CD14-positive monocyte (primary cell): ENCODE data around the gene ACKR3. TPM values are rescaled to one million over a fixed set of nuclear protein-coding genes. Genes with fewer than 3 reads are reported as not detected.

Experiments
- DNase-seq, 3 donors: peaks; one replicate each; pipeline ENCODE4 v3.0.0-alpha.2; 2011 to 2022
- H2AFZ ChIP-seq: 2 replicates; pipeline ENCODE4 v1.6.0; 2012; ENCODE audit warnings: mild to moderate bottlenecking, low read depth, low read length, inconsistent platforms; ENCODE audit not compliant: insufficient read depth, poor library complexity, severe bottlenecking
- H3K27ac ChIP-seq, 2 donors: 1 replicate in 1 of 2; 2 replicates in 1 of 2; pipeline ENCODE4 v1.5.1; 2012 to 2013; ENCODE audit warnings: low read length in 2 of 2, control low read depth in 1 of 2, inconsistent platforms in 1 of 2, low read depth in 1 of 2, mild to moderate bottlenecking in 1 of 2
- H3K27me3 ChIP-seq, 2 donors: one replicate each; pipeline versions ENCODE4 v1.6.0 to v1.6.1; 2011 to 2013; ENCODE audit warnings: low read length in 2 of 2; ENCODE audit not compliant: control insufficient read depth in 2 of 2, insufficient read depth in 2 of 2
- H3K36me3 ChIP-seq, 2 donors: replicated peaks in 1 of 2; 1 replicate in 1 of 2; 2 replicates in 1 of 2; pipeline versions ENCODE4 v1.5.1 to v1.6.1; 2012 to 2013; ENCODE audit warnings: low read length in 2 of 2, control low read depth in 1 of 2, inconsistent platforms in 1 of 2, mild to moderate bottlenecking in 1 of 2; ENCODE audit not compliant: insufficient read depth in 2 of 2, control insufficient read depth in 1 of 2
- H3K4me1 ChIP-seq, 2 donors: 1 replicate in 1 of 2; 2 replicates in 1 of 2; pipeline versions ENCODE4 v1.5.1 to v1.6.1; 2012 to 2013; ENCODE audit warnings: low read length in 2 of 2, control low read depth in 1 of 2, inconsistent platforms in 1 of 2, mild to moderate bottlenecking in 1 of 2, moderate library complexity in 1 of 2; ENCODE audit not compliant: insufficient read depth in 2 of 2, control insufficient read depth in 1 of 2
- H3K4me2 ChIP-seq: replicated peaks from 2 replicates; pipeline ENCODE3; 2012; ENCODE audit warnings: low read length, moderate library complexity, mild to moderate bottlenecking; ENCODE audit not compliant: poor library complexity, severe bottlenecking; ENCODE audit errors: extremely low read depth
- H3K4me3 ChIP-seq, 3 experiments: fragments of 200-600 bp in 1 of 3; sonication (generic) in 1 of 3; replicated peaks in 1 of 3; 1 replicate in 2 of 3; 2 replicates in 1 of 3; pipeline ENCODE4 v1.5.1; 2011 to 2013; ENCODE audit warnings: low read length in 3 of 3, mild to moderate bottlenecking in 3 of 3, control low read depth in 2 of 3, low read depth in 2 of 3, inconsistent platforms in 1 of 3, moderate library complexity in 1 of 3
- H3K79me2 ChIP-seq: 2 replicates; pipeline ENCODE4 v1.6.0; 2012; ENCODE audit warnings: mild to moderate bottlenecking, control low read depth, inconsistent platforms, low read length, moderate library complexity; ENCODE audit not compliant: insufficient read depth
- H3K9ac ChIP-seq: 2 replicates; pipeline ENCODE4 v1.6.0; 2017; ENCODE audit warnings: low read length, mild to moderate bottlenecking; ENCODE audit not compliant: insufficient read depth, poor library complexity, severe bottlenecking
- H3K9me3 ChIP-seq, 2 donors: replicated peaks in 1 of 2; 1 replicate in 1 of 2; 2 replicates in 1 of 2; pipeline versions ENCODE4 v1.5.1 to v1.6.1; 2012 to 2013; ENCODE audit warnings: low read length in 2 of 2, control low read depth in 1 of 2; ENCODE audit not compliant: control insufficient read depth in 1 of 2, insufficient read depth in 1 of 2
- H4K20me1 ChIP-seq: 2 replicates; pipeline ENCODE4 v1.6.0; 2012; ENCODE audit warnings: mild to moderate bottlenecking, low read length, control low read depth, moderate library complexity; ENCODE audit not compliant: insufficient read depth
- H3K27ac Mint-ChIP-seq, 7 donors: one replicate each; pipeline ENCODE4 v1.8.0; 2020; ENCODE audit warnings: mild to moderate bottlenecking in 7 of 7, mixed read lengths in 7 of 7, moderate library complexity in 6 of 7, inconsistent platforms in 2 of 7
- H3K27me3 Mint-ChIP-seq, 3 donors: one replicate each; pipeline ENCODE4 v1.8.0; 2021 to 2022; ENCODE audit warnings: low read depth in 3 of 3, mild to moderate bottlenecking in 3 of 3, mixed read lengths in 3 of 3, moderate library complexity in 3 of 3, inconsistent platforms in 1 of 3
- H3K36me3 Mint-ChIP-seq, 2 donors: one replicate each; pipeline ENCODE4 v1.8.0; 2020; ENCODE audit warnings: mixed read lengths in 2 of 2, inconsistent platforms in 1 of 2, mild to moderate bottlenecking in 1 of 2
- H3K4me1 Mint-ChIP-seq: one replicate; pipeline ENCODE4 v1.8.0; 2020; ENCODE audit warnings: mild to moderate bottlenecking, mixed read lengths
- H3K4me3 Mint-ChIP-seq, 2 donors: one replicate each; pipeline ENCODE4 v1.8.0; 2020; ENCODE audit warnings: mild to moderate bottlenecking in 2 of 2, mixed read lengths in 2 of 2, moderate library complexity in 1 of 2
- H3K9me3 Mint-ChIP-seq, 7 donors: one replicate each; pipeline ENCODE4 v1.8.0; 2020 to 2022; ENCODE audit warnings: mixed read lengths in 7 of 7, mild to moderate bottlenecking in 6 of 7, moderate library complexity in 6 of 7, inconsistent platforms in 2 of 7
- WGBS: methylation state at CpG from one replicate; pipeline ENCODE4 v1.1.5; 2013; ENCODE audit warnings: missing lambda C conversion rate; ENCODE audit not compliant: insufficient coverage; 5-methylcytosine and 5-hydroxymethylcytosine counted together
- intact Hi-C, 2 donors: fragments of 100-400 bp; cut with micrococcal nuclease; formaldehyde crosslinking; loops; one replicate each; pipeline versions ENCODE4 v1.15.0 to v1.15.1; 2023
- polyA plus RNA-seq, 3 donors: library from polyadenylated mRNA; depleted of rRNA in 1 of 3; unstranded in 2 of 3; stranded (reverse) in 1 of 3; fragments of 300-500 nt in 2 of 3; fragments of >200 nt in 1 of 3; fragmentation: Illumina TruSeq in 2 of 3; gene quantifications; 1 replicate in 2 of 3; 2 replicates in 1 of 3; pipeline ENCODE4 v1.2.3, GENCODE V29; 2012 to 2021
- TF ChIP-seq, protein P1 (sequence below): fragments of 200-600 bp; IDR thresholded peaks from one replicate; pipeline ENCODE4 v1.8.0; 2022; ENCODE audit warnings: antibody characterized with exemption, mild to moderate bottlenecking

Gene ACKR3
- polyA plus RNA-seq, 3 donors: 0.41 to 13.3 (median 0.79) TPM

DNA sequence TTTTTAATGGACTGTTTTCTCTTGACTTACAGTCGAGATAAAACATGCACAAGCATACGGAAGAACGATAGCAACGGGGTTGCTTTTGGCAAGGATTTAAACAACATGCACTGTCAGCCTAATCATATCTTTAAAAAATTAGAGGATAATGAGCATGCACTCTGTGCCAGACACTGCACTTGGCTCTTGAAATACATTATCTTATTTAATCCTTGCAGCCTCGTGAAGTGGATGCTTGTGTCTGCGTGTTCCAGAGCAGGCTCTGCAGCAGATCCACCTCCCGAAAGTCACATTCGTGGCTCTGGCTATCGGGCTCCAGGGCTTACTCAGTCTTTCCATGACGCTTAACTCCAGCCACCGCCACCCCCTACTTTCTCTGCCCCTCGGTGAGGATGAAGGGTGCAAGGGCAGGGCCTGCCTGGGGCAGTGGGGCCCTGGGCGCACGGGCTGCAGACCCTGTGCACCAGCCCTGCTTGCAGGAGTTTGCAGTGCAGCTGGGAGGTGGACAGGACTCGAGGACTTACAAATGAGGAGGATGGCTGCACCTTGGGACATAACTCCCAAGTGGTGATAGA is 61.7 kb downstream of the ACKR3 start:
- Histone ChIP-seq H3K4me3 (no peak overlapping the region), H3K9me3 (no peaks in the 10 kb centered on the region), H3K4me2 (no peak overlapping the region), H3K4me1 (no peaks in the 10 kb centered on the region), H3K27me3 (peaks cover 0 to 3% of the 10 kb centered on the region in 2 donors), H3K36me3 (no peaks in the 10 kb centered on the region), H3K79me2 (no peaks in the 10 kb centered on the region), H3K9ac (no peak overlapping the region), H2AFZ (no peak overlapping the region), H3K27ac (no peak overlapping the region), H4K20me1 (no peaks in the 10 kb centered on the region)
- no peak overlapping the region for H3K4me3 Mint-ChIP-seq
- H3K27me3 Mint-ChIP-seq: peaks cover 5 to 8% (median 6%) of the 10 kb centered on the region in 3 donors
- TF ChIP-seq, protein P1, sequence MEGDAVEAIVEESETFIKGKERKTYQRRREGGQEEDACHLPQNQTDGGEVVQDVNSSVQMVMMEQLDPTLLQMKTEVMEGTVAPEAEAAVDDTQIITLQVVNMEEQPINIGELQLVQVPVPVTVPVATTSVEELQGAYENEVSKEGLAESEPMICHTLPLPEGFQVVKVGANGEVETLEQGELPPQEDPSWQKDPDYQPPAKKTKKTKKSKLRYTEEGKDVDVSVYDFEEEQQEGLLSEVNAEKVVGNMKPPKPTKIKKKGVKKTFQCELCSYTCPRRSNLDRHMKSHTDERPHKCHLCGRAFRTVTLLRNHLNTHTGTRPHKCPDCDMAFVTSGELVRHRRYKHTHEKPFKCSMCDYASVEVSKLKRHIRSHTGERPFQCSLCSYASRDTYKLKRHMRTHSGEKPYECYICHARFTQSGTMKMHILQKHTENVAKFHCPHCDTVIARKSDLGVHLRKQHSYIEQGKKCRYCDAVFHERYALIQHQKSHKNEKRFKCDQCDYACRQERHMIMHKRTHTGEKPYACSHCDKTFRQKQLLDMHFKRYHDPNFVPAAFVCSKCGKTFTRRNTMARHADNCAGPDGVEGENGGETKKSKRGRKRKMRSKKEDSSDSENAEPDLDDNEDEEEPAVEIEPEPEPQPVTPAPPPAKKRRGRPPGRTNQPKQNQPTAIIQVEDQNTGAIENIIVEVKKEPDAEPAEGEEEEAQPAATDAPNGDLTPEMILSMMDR: no peak
- H3K36me3 Mint-ChIP-seq: no peaks in the 10 kb centered on the region
- DNase-seq: no peak
- no peaks in the 10 kb centered on the region for H3K4me1 Mint-ChIP-seq
- intact Hi-C loops: no loop called here
- H3K9me3 Mint-ChIP-seq: peaks cover 0 to 2% (median 0%) of the 10 kb centered on the region in 7 donors
- WGBS: 96% methylated on average over 15 of the region's 15 CpGs
- no peak overlapping the region for H3K27ac Mint-ChIP-seq

GRCh38 chr2:236631856-236632291 is 62.2 kb downstream of the ACKR3 start:
- Histone ChIP-seq H3K27me3 (peaks cover 0 to 3% of the 10 kb centered on the region in 2 donors), H3K79me2 (no peaks in the 10 kb centered on the region), H3K9me3 (no peaks in the 10 kb centered on the region), H3K9ac (no peak overlapping the region), H4K20me1 (no peaks in the 10 kb centered on the region), H3K27ac (no peak overlapping the region), H3K4me3 (no peak overlapping the region), H3K4me2 (no peak overlapping the region), H3K4me1 (no peaks in the 10 kb centered on the region), H2AFZ (no peak overlapping the region), H3K36me3 (no peaks in the 10 kb centered on the region)
- Mint-ChIP-seq H3K36me3 (no peaks in the 10 kb centered on the region), H3K4me3 (no peak overlapping the region), H3K9me3 (peaks cover 0 to 2% (median 0%) of the 10 kb centered on the region in 7 donors), H3K27ac (no peak overlapping the region), H3K4me1 (no peaks in the 10 kb centered on the region), H3K27me3 (peaks cover 5 to 10% (median 6%) of the 10 kb centered on the region in 3 donors)
- TF ChIP-seq, protein P1: no peak
- no peak for DNase-seq
- intact Hi-C loops: no loop called here
- 83% methylated on average over 7 of the region's 11 CpGs for WGBS
